NK-92 (cell line): ENCODE measurements around the gene SLC32A1.

Experiments used
- DNase-seq: peaks from one replicate; lab custom pipeline; 2025; ENCODE audit not compliant: unreplicated experiment; lab: John Stamatoyannopoulos, UW

SLC32A1 gene

GRCh38 chr20:38723848-38724625 is at the start of gene SLC32A1:
SLC32A1 (plus strand) TSS chr20:38724486; CDS start chr20:38724725, 239 bp downstream.
- no peak for DNase-seq

- no peak for DNase-seq
These were observed 49.5 kb upstream of the SLC32A1 start for GRCh38 chr20:38674765-38675133.

- no peak for DNase-seq
These were observed 47.7 kb upstream of the SLC32A1 start for GRCh38 chr20:38676576-38676975.

- no peak for DNase-seq
These were observed 43.6 kb upstream of the SLC32A1 start for GRCh38 chr20:38680500-38681306.

GRCh38 chr20:38685271-38685670 is 39.0 kb upstream of the SLC32A1 start:
- DNase-seq = no peak

GRCh38 chr20:38685853-38686473 is 38.3 kb upstream of the SLC32A1 start:
- no peak for DNase-seq

- no peak for DNase-seq
These were observed 31.6 kb upstream of the SLC32A1 start for GRCh38 chr20:38692436-38693411.

GRCh38 chr20:38697306-38697705 is 27.0 kb upstream of the SLC32A1 start:
- DNase-seq = no peak

- DNase-seq = no peak
These were observed 25.7 kb upstream of the SLC32A1 start for GRCh38 chr20:38698541-38698940.

- no peak for DNase-seq
These were observed 24.1 kb upstream of the SLC32A1 start for GRCh38 chr20:38700141-38700540.

- no peak for DNase-seq
These were observed 23.4 kb upstream of the SLC32A1 start for GRCh38 chr20:38700926-38701325.

- DNase-seq = no peak
These were observed 20.8 kb upstream of the SLC32A1 start for GRCh38 chr20:38703526-38703925.

GRCh38 chr20:38704136-38704535 is 20.1 kb upstream of the SLC32A1 start:
- DNase-seq = no peak

- no peak for DNase-seq
These were observed 17.8 kb upstream of the SLC32A1 start for GRCh38 chr20:38706509-38706908.

GRCh38 chr20:38714308-38714707 is 10.0 kb upstream of the SLC32A1 start:
- no peak for DNase-seq

- DNase-seq = no peak
These were observed 8.6 kb upstream of the SLC32A1 start for GRCh38 chr20:38715646-38716045.

GRCh38 chr20:38722683-38723016 is 1.6 kb upstream of the SLC32A1 start:
- no peak for DNase-seq

GRCh38 chr20:38723017-38723847 is 1.1 kb upstream of the SLC32A1 start:
- DNase-seq = no peak

- no peak for DNase-seq
These were observed 401 bp downstream of the SLC32A1 start for GRCh38 chr20:38724626-38725147.
